GM06990 (cell line): ENCODE results near the gene LDLRAD2.

ENCODE experiments used
- DNase-seq: peaks from one replicate; pipeline ENCODE4 v3.0.0-alpha.2; 2011; ENCODE audit not compliant: insufficient read length; ENCODE audit errors: extremely low read depth
- H3K27me3 ChIP-seq: replicated peaks from 2 replicates; pipeline ENCODE4 v1.6.0; 2011; ENCODE audit warnings: low read length; ENCODE audit not compliant: control insufficient read depth, insufficient read depth
- H3K36me3 ChIP-seq: 2 replicates; pipeline ENCODE4 v1.5.1; 2011; ENCODE audit warnings: low read length; ENCODE audit not compliant: control insufficient read depth, insufficient read depth
- H3K4me3 ChIP-seq: replicated peaks from 2 replicates; pipeline ENCODE4 v1.5.1; 2011; ENCODE audit warnings: low read depth, mild to moderate bottlenecking, control low read depth, low read length
- CTCF ChIP-seq: IDR thresholded peaks from 2 replicates; pipeline ENCODE4 v1.5.1; 2011; ENCODE audit warnings: low read length, control low read depth, mild to moderate bottlenecking, inconsistent platforms; ENCODE audit not compliant: insufficient read depth, poor library complexity, severe bottlenecking

Gene LDLRAD2

GRCh38 chr1:21795075-21795474 is 17.0 kb upstream of the LDLRAD2 start:
- H3K27me3 ChIP-seq: no peaks in the 10 kb centered on the region
- TF ChIP-seq CTCF: no peak
- no peak for DNase-seq
- H3K4me3 ChIP-seq: no peak overlapping the region
- no peaks in the 10 kb centered on the region for H3K36me3 ChIP-seq

GRCh38 chr1:21799730-21800129 is 12.3 kb upstream of the LDLRAD2 start:
- no peaks in the 10 kb centered on the region for H3K36me3 ChIP-seq
- no peaks in the 10 kb centered on the region for H3K27me3 ChIP-seq
- H3K4me3 ChIP-seq: no peak overlapping the region
- no peak for DNase-seq
- no peak for TF ChIP-seq CTCF

GRCh38 chr1:21801100-21801499 is 11.0 kb upstream of the LDLRAD2 start:
- no peak for TF ChIP-seq CTCF
- H3K36me3 ChIP-seq: no peaks in the 10 kb centered on the region
- H3K4me3 ChIP-seq: no peak overlapping the region
- no peaks in the 10 kb centered on the region for H3K27me3 ChIP-seq
- DNase-seq: no peak

- TF ChIP-seq CTCF: no peak
- no peaks in the 10 kb centered on the region for H3K36me3 ChIP-seq
- DNase-seq: no peak
- no peaks in the 10 kb centered on the region for H3K27me3 ChIP-seq
- H3K4me3 ChIP-seq: no peak overlapping the region
These were observed 7.5 kb upstream of the LDLRAD2 start for GRCh38 chr1:21804536-21804935.

GRCh38 chr1:21813542-21813941 is 1.5 kb downstream of the LDLRAD2 start:
- no peak overlapping the region for H3K4me3 ChIP-seq
- no peak for TF ChIP-seq CTCF
- DNase-seq: no peak
- no peaks in the 10 kb centered on the region for H3K27me3 ChIP-seq
- H3K36me3 ChIP-seq: no peaks in the 10 kb centered on the region

- no peaks in the 10 kb centered on the region for H3K27me3 ChIP-seq
- no peaks in the 10 kb centered on the region for H3K36me3 ChIP-seq
- DNase-seq: peak; percentile 62
- peak overlapping the region; percentile 53 for H3K4me3 ChIP-seq
- peak; percentile 70 for TF ChIP-seq CTCF
These were observed 2.3 kb downstream of the LDLRAD2 start for GRCh38 chr1:21814241-21814918.
